ENCODE measurements around the gene PES1. TPM values are rescaled to one million over a fixed set of nuclear protein-coding genes. Genes with fewer than 3 reads are reported as not detected.
A peak's percentile ranks its signal among the peaks of the same experiment; 100 is the strongest.

The PES1 gene
- total RNA-seq, 6 donors from 2014 or later: 27.2 to 66.9 (median 56.9) TPM

DNA sequence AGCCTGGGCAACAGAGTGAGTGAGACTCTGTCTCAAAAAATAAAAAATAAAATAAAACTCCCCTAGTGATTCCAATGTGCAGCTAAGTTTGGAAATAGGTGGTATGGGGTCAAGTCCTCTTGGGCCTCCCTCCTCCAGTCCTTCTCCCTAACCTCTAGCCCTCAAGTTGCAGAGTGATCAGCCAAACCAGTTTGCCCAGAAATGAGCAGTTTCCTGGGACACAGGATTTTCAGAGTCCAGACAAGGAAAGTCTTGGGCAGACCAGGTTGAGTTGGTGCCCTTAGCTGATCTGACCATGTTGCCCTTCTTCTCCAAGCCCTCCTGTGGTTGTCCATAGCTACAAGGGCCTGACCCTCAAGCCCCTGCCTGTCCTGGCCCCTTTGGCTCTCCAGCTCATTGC is 23.2 kb upstream of the PES1 start:
- TF ChIP-seq EP300 (IDR thresholded peaks at IDR 0.05) (no peak), POLR2A (IDR thresholded peaks at IDR 0.05) (no peak), POLR2AphosphoS5 (IDR thresholded peaks at IDR 0.05) (no peak), CTCF (IDR thresholded peaks at IDR 0.05) (no peak)
- no peaks in the 10 kb centered on the region for H3K27me3 ChIP-seq
- H3K36me3 ChIP-seq: peaks cover 3 to 63% (median 36%) of the 10 kb centered on the region in 4 donors
- peaks cover under 1 to 8% (median 3%) of the 10 kb centered on the region in 4 donors for H3K4me1 ChIP-seq
- ATAC-seq (ENCODE audit: low FRiP score in 2 of 2): no peak
- peak overlapping the region in 1 of 4 donors; percentile 58 for H3K27ac ChIP-seq
- no peaks in the 10 kb centered on the region for H3K9me3 ChIP-seq
- DNase-seq: no peak
- H3K4me3 ChIP-seq: no peak overlapping the region

DNA sequence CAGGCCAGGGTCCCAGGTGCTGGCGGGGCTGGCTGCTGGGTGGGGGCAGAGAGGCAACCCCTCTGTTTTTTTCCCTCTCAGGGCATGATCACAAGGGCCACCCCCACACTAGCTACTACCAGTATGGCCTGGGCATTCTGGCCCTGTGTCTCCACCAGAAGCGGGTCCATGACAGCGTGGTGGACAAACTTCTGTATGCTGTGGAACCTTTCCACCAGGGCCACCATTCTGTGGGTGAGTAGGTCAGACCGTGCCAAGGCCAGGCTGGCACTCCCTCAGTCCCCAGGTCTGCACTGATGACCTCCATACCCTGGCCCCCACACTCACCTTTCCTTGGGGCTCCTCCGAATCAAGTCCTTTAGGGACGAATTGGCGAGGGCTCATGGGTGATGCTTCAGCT is 22.6 kb upstream of the PES1 start:
- H3K9me3 ChIP-seq: no peaks in the 10 kb centered on the region
- H3K27me3 ChIP-seq: no peaks in the 10 kb centered on the region
- WGBS, 2 donors: 97 to 100% methylated on average over 4 to 7 of the region's 7 CpGs
- no peak overlapping the region for H3K4me3 ChIP-seq
- ATAC-seq (ENCODE audit: low FRiP score in 2 of 2) (no peak), DNase-seq (no peak)
- H3K36me3 ChIP-seq: peaks cover 3 to 59% (median 32%) of the 10 kb centered on the region in 4 donors
- H3K4me1 ChIP-seq: peaks cover 4 to 13% (median 8%) of the 10 kb centered on the region in 4 donors
- H3K27ac ChIP-seq: no peak overlapping the region
- no peak for TF ChIP-seq POLR2A (IDR thresholded peaks at IDR 0.05)
- no peak for TF ChIP-seq EP300 (IDR thresholded peaks at IDR 0.05)
- no peak for TF ChIP-seq POLR2AphosphoS5 (IDR thresholded peaks at IDR 0.05)
- no peak for TF ChIP-seq CTCF (IDR thresholded peaks at IDR 0.05)

DNA sequence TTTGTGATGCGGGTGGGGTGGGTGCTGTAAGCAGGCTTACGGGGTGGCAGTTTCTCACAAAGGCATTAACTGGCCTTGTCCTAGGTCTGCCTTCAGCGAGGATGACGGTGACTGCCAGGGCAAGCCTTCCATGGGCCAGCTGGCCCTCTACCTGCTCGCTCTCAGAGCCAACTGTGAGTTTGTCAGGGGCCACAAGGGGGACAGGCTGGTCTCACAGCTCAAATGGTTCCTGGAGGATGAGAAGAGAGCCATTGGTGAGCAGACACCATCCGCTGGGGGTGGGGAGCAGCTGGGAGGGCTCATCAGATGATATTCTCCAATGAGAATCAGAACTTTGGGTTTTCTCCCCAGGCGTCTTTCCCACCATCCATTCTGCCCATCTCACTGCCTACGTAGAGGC is 21.1 kb upstream of the PES1 start:
- 92 to 95% methylated on average over 8 of the region's 8 CpGs for WGBS, 2 donors
- peaks cover 16 to 28% (median 21%) of the 10 kb centered on the region in 4 donors for H3K4me1 ChIP-seq
- H3K36me3 ChIP-seq: peaks cover 0 to 56% (median 28%) of the 10 kb centered on the region in 4 donors
- H3K27me3 ChIP-seq: no peaks in the 10 kb centered on the region
- H3K27ac ChIP-seq: no peak overlapping the region
- H3K9me3 ChIP-seq: no peaks in the 10 kb centered on the region
- DNase-seq (no peak), ATAC-seq (ENCODE audit: low FRiP score in 2 of 2) (no peak)
- H3K4me3 ChIP-seq: no peak overlapping the region
- TF ChIP-seq CTCF (IDR thresholded peaks at IDR 0.05): no peak
- no peak for TF ChIP-seq POLR2AphosphoS5 (IDR thresholded peaks at IDR 0.05)
- TF ChIP-seq POLR2A (IDR thresholded peaks at IDR 0.05): no peak
- TF ChIP-seq EP300 (IDR thresholded peaks at IDR 0.05): no peak

- no peak overlapping the region for H3K4me3 ChIP-seq
- peaks cover 0 to 46% (median 23%) of the 10 kb centered on the region in 4 donors for H3K36me3 ChIP-seq
- H3K4me1 ChIP-seq: peaks cover 25 to 43% (median 29%) of the 10 kb centered on the region in 4 donors
- ATAC-seq (ENCODE audit: low FRiP score in 2 of 2) (no peak), DNase-seq (no peak)
- no peaks in the 10 kb centered on the region for H3K9me3 ChIP-seq
- no peaks in the 10 kb centered on the region for H3K27me3 ChIP-seq
- no peak overlapping the region for H3K27ac ChIP-seq
- TF ChIP-seq CTCF (IDR thresholded peaks at IDR 0.05): no peak
- no peak for TF ChIP-seq POLR2A (IDR thresholded peaks at IDR 0.05)
- no peak for TF ChIP-seq POLR2AphosphoS5 (IDR thresholded peaks at IDR 0.05)
- TF ChIP-seq EP300 (IDR thresholded peaks at IDR 0.05): no peak
- WGBS, 2 donors: 95 to 100% methylated on average over 3 of the region's 3 CpGs
Measured at GRCh38 chr22:30611197-30611596, 19.5 kb upstream of the PES1 start.

GRCh38 chr22:30610299-30610698 is 18.6 kb upstream of the PES1 start:
- DNase-seq (peak in 1 of 2 donors; percentile 62), ATAC-seq (ENCODE audit: low FRiP score in 2 of 2) (peak in 1 of 2 donors; percentile 34)
- H3K4me1 ChIP-seq: peaks cover 34 to 52% (median 38%) of the 10 kb centered on the region in 4 donors
- WGBS, 2 donors: 59 to 67% methylated on average over 7 of the region's 7 CpGs
- H3K4me3 ChIP-seq: no peak overlapping the region
- H3K9me3 ChIP-seq: no peaks in the 10 kb centered on the region
- TF ChIP-seq EP300 (IDR thresholded peaks at IDR 0.05): peak in 2 of 4 donors; percentile 36 to 45
- peak in 1 of 2 donors; percentile 52 for TF ChIP-seq POLR2AphosphoS5 (IDR thresholded peaks at IDR 0.05)
- TF ChIP-seq CTCF (IDR thresholded peaks at IDR 0.05): no peak
- TF ChIP-seq POLR2A (IDR thresholded peaks at IDR 0.05): no peak
- H3K27ac ChIP-seq: peak overlapping the region in 2 of 4 donors; percentile 88 to 90
- no peaks in the 10 kb centered on the region for H3K27me3 ChIP-seq
- peaks cover 0 to 41% (median 23%) of the 10 kb centered on the region in 4 donors for H3K36me3 ChIP-seq
